GM12892 (cell line): Measurements from ENCODE around the gene CD200R1.

Experiments
- DNase-seq: peaks from one replicate; pipeline ENCODE4 v3.0.0; 2011; ENCODE audit not compliant: insufficient read length
- FAIRE-seq: peaks from 2 replicates; lab custom pipeline; 2011; peaks lifted over from hg19 to GRCh38; lab: Jason Lieb, UNC
- POLR2A ChIP-seq: IDR thresholded peaks from 2 replicates; pipeline ENCODE4 v1.6.1; 2011; ENCODE audit warnings: low read depth, low read length, control low read depth
- POLR2AphosphoS5 ChIP-seq: IDR thresholded peaks from 2 replicates; pipeline ENCODE4 v1.6.1; 2011; ENCODE audit warnings: low read depth, low read length, control low read depth
- TAF1 ChIP-seq: IDR thresholded peaks from 2 replicates; pipeline ENCODE4 v1.6.1; 2011; ENCODE audit warnings: low read depth, mild to moderate bottlenecking, control low read depth, low read length, borderline replicate concordance

Gene CD200R1

GRCh38 chr3:112973325-112974177 lies 1.4 kb downstream of the CD200R1 start:
- DNase-seq, result no peak
- no peak for TF ChIP-seq TAF1
- no peak for TF ChIP-seq POLR2AphosphoS5
- FAIRE-seq, result peak; percentile 92

- DNase-seq (no peak), FAIRE-seq (peak; percentile 21)
- TF ChIP-seq POLR2A (no peak), POLR2AphosphoS5 (no peak), TAF1 (no peak)
Observed at GRCh38 chr3:112972158-112972557, 2.7 kb downstream of the CD200R1 start.

- TF ChIP-seq POLR2A (no peak), POLR2AphosphoS5 (no peak), TAF1 (no peak)
- FAIRE-seq (no peak), DNase-seq (no peak)
Observed at GRCh38 chr3:112967828-112968227, 7.1 kb downstream of the CD200R1 start.

- TF ChIP-seq TAF1 (no peak), POLR2A (no peak), POLR2AphosphoS5 (no peak)
- FAIRE-seq (peak; percentile 38), DNase-seq (no peak)
Observed at GRCh38 chr3:112967425-112967824, 7.5 kb downstream of the CD200R1 start.

GRCh38 chr3:112966633-112967032 lies 8.3 kb downstream of the CD200R1 start:
- FAIRE-seq (no peak), DNase-seq (no peak)
- no peak for TF ChIP-seq POLR2AphosphoS5
- TF ChIP-seq TAF1, result no peak
- TF ChIP-seq POLR2A, result no peak

GRCh38 chr3:112965656-112966055 lies 9.2 kb downstream of the CD200R1 start:
- TF ChIP-seq POLR2AphosphoS5 (no peak), POLR2A (no peak), TAF1 (no peak)
- DNase-seq (no peak), FAIRE-seq (no peak)

- no peak for DNase-seq
- FAIRE-seq, result no peak
- TF ChIP-seq POLR2AphosphoS5 (no peak), POLR2A (no peak), TAF1 (no peak)
Observed at GRCh38 chr3:112963683-112964082, 11.2 kb downstream of the CD200R1 start.

- FAIRE-seq, result peak; percentile 87
- DNase-seq, result no peak
- TF ChIP-seq POLR2AphosphoS5 (no peak), POLR2A (no peak), TAF1 (no peak)
Observed at GRCh38 chr3:112958811-112959560, 15.9 kb downstream of the CD200R1 start.

- DNase-seq, result no peak
- FAIRE-seq, result peak; percentile 68
- no peak for TF ChIP-seq POLR2A
- no peak for TF ChIP-seq POLR2AphosphoS5
- TF ChIP-seq TAF1, result no peak
Observed at GRCh38 chr3:112956351-112956750, 18.6 kb downstream of the CD200R1 start.

GRCh38 chr3:112948346-112948838 lies 26.5 kb downstream of the CD200R1 start:
- DNase-seq (no peak), FAIRE-seq (peak; percentile 61)

More at GRCh38 chr3:112948346-112948838, 26.5 kb downstream of the CD200R1 start:
- TF ChIP-seq POLR2AphosphoS5 (no peak), TAF1 (no peak), POLR2A (no peak)
